ENCODE data around the gene FCER2. TPM values are rescaled to one million over a fixed set of nuclear protein-coding genes. Genes with fewer than 3 reads are reported as not detected.

Gene FCER2
- total RNA-seq, 1 donor from 2014 or later, result not detected

- Mint-ChIP-seq H3K36me3 (ENCODE audit: insufficient read depth) (no peaks in the 10 kb centered on the region), H3K27ac (no peak overlapping the region), H3K27me3 (peaks cover 74% of the 10 kb centered on the region), H3K4me1 (ENCODE audit: low read depth) (no peaks in the 10 kb centered on the region), H3K9me3 (ENCODE audit: low read depth) (no peaks in the 10 kb centered on the region), H3K4me3 (ENCODE audit: low read depth) (no peak overlapping the region)
- no peak for DNase-seq (ENCODE audit: low spot score, unreplicated experiment)
- no peak for TF ChIP-seq CTCF (IDR thresholded peaks at IDR 0.05; ENCODE audit: unreplicated experiment)
These were observed 27.6 kb downstream of the FCER2 start for GRCh38 chr19:7674010-7675005.

GRCh38 chr19:7672522-7672921, 29.4 kb downstream of the FCER2 start:
- Mint-ChIP-seq H3K4me1 (ENCODE audit: low read depth) (no peaks in the 10 kb centered on the region), H3K4me3 (ENCODE audit: low read depth) (no peak overlapping the region), H3K36me3 (ENCODE audit: insufficient read depth) (no peaks in the 10 kb centered on the region), H3K9me3 (ENCODE audit: low read depth) (no peaks in the 10 kb centered on the region), H3K27me3 (peaks cover 75% of the 10 kb centered on the region), H3K27ac (no peak overlapping the region)
- DNase-seq (ENCODE audit: low spot score, unreplicated experiment), result no peak
- no peak for TF ChIP-seq CTCF (IDR thresholded peaks at IDR 0.05; ENCODE audit: unreplicated experiment)

- H3K27me3 Mint-ChIP-seq, result peaks cover 72% of the 10 kb centered on the region
- DNase-seq (ENCODE audit: low spot score, unreplicated experiment), result no peak
These were observed 31.1 kb downstream of the FCER2 start for GRCh38 chr19:7670790-7671189.

GRCh38 chr19:7670150-7670783, 31.7 kb downstream of the FCER2 start:
- peaks cover 74% of the 10 kb centered on the region for H3K27me3 Mint-ChIP-seq
- H3K4me1 Mint-ChIP-seq (ENCODE audit: low read depth), result no peaks in the 10 kb centered on the region
- TF ChIP-seq CTCF (IDR thresholded peaks at IDR 0.05; ENCODE audit: unreplicated experiment), result no peak
- H3K9me3 Mint-ChIP-seq (ENCODE audit: low read depth), result no peaks in the 10 kb centered on the region
- H3K4me3 Mint-ChIP-seq (ENCODE audit: low read depth), result peak overlapping the region; percentile 40
- DNase-seq (ENCODE audit: low spot score, unreplicated experiment), result no peak
- no peaks in the 10 kb centered on the region for H3K36me3 Mint-ChIP-seq (ENCODE audit: insufficient read depth)
- H3K27ac Mint-ChIP-seq, result no peak overlapping the region

More at GRCh38 chr19:7670790-7671189, 31.1 kb downstream of the FCER2 start:
- Mint-ChIP-seq H3K9me3 (ENCODE audit: low read depth) (no peaks in the 10 kb centered on the region), H3K27ac (no peak overlapping the region), H3K4me1 (ENCODE audit: low read depth) (no peaks in the 10 kb centered on the region), H3K36me3 (ENCODE audit: insufficient read depth) (no peaks in the 10 kb centered on the region), H3K4me3 (ENCODE audit: low read depth) (no peak overlapping the region)
- no peak for TF ChIP-seq CTCF (IDR thresholded peaks at IDR 0.05; ENCODE audit: unreplicated experiment)

GRCh38 chr19:7669641-7670040, 32.3 kb downstream of the FCER2 start:
- DNase-seq (ENCODE audit: low spot score, unreplicated experiment), result no peak
- Mint-ChIP-seq H3K36me3 (ENCODE audit: insufficient read depth) (no peaks in the 10 kb centered on the region), H3K9me3 (ENCODE audit: low read depth) (no peaks in the 10 kb centered on the region), H3K4me1 (ENCODE audit: low read depth) (no peaks in the 10 kb centered on the region), H3K27me3 (peaks cover 73% of the 10 kb centered on the region), H3K4me3 (ENCODE audit: low read depth) (no peak overlapping the region), H3K27ac (no peak overlapping the region)
- no peak for TF ChIP-seq CTCF (IDR thresholded peaks at IDR 0.05; ENCODE audit: unreplicated experiment)

Data from progenitor cell of endocrine pancreas (in vitro differentiated cells).